Islet precursor cell (in vitro differentiated cells): ENCODE results near the gene IL1RL1.

Source experiments
- DNase-seq: peaks from one replicate; pipeline ENCODE4 v3.0.0-alpha.2; 2018

IL1RL1 gene

DNA sequence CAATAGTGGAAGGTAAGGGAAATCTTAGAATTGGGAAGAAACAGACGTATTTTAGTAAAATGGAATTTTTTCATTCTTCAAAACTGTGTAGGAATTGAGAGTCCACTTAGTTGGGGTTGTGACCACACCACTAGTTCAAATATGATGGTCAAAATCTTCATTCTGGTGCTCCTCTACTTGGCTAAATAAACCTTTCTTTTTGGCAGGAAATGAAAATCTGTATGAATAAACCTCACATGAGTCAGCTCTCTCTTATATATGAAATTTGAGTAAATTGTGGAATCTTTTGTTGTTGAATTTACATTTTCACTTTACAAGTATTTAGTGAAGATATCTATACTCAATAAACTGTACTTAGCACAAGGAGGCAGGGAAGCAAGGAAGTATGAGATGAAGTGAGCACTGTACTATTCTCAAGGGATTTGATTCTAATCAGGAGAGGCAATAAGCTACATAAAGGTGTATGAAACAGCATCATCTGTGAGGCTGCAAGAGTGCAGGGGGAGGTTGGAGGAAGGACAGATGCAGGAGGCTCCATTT lies 64.8 kb downstream of the IL1RL1 start:
- DNase-seq, result no peak

DNA sequence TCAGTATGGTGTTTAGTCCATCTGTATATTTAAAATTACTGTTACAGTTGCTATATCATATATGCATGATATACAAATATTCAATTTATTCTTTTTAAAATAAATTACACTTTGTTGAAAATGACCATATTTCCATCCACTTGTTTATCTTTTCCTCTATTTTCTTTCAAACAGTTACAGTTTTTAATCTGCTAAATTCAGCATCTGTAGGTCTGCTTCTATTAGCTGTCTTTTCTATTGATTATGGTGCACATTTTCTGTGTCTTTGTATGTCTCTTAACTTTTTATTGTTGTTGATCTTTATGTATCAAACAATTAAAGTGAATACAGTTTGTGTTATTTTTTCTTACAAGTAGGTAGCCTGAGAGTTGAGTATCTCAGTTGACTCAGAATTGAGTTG lies 72.4 kb downstream of the IL1RL1 start:
- no peak for DNase-seq

DNA sequence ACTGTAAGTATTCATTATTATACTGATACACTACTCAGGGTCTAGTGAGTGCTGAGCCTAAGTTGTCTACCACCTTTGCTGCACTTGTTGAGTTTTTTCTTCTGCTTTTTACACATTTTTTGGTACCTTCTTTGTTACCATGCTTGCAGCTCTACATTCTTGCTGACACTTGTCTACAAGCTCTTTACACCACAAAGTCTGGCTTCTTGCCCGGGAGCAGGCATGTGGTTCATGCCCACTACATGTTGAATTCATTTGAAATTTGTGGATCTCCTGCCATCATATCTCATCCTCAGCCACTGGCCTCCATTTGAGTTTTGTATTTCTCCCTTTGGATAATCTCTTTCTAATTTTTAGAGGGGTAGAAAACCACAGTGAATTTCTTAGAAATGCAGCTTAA lies 74.2 kb downstream of the IL1RL1 start:
- DNase-seq, result no peak

DNA sequence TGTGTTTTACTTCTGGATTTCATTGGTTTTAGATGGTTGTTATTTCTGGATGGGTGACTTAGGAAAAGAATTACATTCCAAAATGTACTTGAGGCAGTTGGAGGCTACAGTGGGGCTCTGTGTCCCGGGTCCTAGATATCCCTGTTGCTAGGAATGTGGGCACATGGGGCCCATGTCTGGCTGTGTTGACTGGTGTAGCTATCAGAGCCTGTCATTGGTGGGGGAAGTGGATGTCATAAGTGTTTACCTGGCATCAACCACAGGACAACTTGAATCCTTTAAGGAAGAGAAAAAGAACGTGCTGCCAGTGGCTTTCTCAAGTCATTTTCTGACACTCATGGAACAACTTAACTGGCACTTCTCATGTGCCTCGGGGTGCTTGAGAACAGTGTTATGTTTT lies 74.6 kb downstream of the IL1RL1 start:
- no peak for DNase-seq

DNA sequence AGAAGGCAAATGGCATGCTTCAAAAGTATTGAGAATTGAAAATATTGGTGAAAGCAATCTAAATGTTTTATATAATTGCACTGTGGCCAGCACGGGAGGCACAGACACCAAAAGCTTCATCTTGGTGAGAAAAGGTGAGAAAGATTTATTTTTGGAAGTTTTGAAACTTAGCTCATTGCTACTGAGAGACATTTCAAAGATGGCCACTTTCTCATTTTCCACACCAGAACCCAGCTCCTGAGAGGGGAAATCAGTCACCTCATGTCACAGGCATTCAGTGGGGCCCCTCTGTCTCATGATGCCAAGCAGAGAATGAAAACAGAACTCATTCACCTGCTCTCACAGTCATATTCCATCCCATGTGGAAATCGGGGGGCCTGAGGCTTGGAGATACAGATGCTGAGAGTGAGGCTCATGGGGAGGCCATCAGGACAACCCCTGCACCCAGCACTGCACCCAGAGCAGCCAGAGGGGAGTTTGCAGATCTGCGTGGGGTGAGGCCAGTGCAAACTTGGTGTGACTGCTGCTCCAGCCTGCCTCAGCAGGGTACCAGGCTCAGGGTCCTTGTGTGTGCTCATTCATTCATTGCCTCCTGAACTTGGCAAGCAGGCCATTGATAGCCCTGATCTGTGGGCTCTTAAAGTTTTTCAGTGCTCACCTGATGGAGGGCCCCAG lies 75.6 kb downstream of the IL1RL1 start:
- DNase-seq, result no peak

DNA sequence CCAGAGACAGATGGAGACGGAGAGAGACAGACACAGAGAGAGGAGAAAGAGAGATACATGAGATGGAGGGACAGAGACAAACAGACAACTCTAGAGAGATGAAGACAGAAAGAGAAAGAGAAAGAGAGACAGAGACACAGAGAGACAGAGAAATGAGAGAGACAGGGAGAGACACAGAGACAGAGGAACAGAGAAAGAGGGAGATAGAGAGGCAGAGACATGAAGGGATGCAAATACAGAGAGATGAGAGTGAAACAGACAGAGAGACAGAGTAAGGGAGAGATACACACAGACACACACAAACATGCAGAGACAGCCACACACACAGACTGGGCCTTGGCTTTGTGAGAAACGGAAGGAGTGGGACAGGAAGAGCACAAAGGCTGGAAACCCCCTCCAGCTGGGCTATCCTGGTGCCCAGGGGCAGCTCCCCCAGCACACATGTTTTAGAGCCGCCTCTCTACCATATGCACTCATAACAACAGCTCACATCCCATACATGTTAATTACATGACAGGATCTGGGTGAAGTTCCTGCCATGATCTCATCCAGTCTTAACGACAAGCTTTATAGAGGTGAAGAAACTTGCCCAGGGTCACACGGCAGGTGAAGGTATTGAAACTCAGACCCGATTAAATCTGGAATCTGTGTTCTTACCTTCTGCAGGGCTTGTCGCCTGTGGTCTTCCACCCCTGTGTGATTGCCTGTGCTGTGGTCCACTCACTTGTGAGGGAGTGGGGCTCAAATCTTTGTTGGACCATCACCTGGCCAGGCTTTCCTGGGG lies 76.6 kb downstream of the IL1RL1 start:
- DNase-seq, result no peak

DNA sequence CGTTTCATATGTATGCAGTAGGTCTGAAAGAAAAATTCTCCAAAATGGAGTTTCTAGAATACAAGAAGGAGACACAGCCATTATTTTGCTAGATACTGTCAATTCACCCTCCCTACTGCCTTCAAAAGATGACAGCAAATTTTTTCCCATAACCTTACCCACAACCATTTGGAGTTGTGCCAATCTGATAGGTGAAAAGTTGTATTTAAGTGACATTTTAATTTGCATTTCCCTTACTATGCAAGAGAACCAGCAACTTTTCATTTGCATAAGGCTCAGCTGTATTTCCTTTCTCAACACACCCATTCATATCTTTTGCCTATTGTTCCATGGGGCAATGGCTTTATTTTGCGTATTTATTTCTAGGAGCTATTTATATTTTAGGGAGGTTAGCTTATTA lies 80.2 kb downstream of the IL1RL1 start:
- DNase-seq, result no peak

DNA sequence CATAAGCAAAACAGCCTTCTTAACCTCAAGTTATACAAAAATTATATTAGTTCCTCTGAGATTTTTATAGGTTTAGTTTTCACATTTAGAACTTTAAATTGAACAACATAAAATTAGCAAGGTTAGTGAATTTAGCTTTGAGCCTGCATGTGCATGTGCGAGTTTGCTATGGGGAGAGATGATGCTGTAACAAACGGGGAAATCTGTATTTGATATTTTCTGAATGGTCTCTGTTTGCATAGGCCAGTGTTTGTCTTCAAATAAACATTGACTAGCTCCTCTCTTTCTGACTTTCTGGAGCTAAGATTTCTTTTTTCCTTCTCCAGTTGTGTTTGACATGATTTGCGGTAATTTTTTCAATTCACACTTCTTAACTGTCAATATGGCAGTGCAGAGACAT lies 80.7 kb downstream of the IL1RL1 start:
- DNase-seq, result no peak

DNA sequence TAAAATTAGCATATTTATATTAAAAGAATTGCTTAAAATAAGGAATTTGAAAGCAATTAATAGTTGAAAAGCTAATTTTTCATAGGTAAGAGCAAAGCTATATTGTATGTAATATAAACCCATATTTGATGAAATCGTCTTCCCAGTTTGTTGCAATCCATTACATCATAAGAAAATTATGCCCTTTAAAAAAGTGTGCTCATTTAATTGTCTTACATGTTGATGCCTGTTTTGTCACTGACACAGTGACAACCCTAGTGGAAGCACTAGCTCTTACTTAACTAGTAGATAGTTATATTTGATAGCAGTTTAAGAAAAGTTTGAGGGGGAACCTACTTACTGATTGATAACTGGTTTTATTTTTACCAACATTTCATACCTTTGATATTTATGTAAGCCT lies 81.6 kb downstream of the IL1RL1 start:
- DNase-seq, result no peak

DNA sequence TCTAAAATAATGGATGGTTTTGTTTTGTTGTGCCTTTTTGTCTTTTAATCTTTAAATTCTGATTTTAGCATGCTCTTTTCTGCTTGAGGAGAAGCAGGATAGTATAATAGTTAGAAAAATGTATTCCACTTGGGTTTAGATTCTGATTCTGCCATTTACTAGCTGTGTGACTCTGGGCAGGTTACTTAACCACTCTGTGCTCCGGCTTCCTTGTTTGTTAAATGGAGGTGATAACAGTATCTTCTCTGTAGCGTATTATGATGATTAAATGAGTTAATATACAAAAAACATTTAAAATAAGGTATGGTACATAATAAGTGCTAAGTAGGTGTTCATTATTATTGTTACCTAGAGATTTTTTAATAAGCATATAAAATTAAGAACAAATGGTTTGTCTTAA lies 84.6 kb downstream of the IL1RL1 start:
- no peak for DNase-seq

DNA sequence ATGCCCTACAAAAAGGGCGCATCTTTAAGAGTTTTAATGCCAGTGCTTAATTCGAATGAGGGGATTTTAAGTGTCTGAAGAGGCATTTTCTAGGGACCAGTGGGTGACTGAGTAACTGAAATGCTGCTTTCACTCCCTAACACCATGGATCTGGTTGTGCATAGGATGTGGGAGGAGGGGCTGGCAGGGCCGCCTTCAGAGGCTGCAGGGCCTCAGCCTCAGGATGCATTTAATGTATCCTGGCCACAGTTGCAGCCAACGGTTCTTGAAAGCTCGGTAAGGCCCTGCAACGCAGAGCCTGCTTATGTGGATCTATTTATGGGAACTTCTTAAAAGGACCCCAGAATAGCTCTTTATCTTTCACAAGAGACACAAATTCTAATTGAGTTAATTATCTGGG lies 85.8 kb downstream of the IL1RL1 start:
- no peak for DNase-seq

DNA sequence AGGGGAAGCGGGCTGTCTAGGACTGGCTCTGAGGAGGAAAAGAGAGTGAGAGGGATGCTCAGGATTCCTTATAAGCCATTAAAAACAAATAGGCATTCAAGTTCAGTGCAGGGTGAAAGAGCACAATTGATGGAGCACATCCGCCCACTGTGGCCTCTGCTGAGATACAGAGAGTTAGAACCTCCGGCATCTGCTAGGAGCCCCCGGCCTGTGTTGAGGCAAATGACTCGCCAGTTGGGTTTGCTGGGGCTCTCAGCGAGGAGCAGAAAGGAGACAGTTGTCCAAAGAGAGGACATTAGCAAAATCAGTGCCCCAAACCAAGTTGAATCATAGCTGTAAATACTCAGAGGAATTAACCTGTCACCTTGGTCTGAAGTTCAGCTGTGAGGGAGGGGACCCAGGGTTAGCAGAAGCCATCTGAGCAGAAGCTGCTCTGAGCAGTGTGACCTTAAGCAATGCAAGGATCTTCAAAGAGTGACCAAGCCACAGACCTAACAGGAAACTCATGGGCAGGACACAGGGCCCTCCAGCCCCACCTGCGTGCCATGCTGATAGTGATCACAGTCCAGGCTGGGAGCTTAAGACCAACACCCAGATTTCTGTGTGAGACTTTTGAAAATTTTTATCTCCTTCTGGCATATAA lies 88.3 kb downstream of the IL1RL1 start:
- DNase-seq, result no peak

DNA sequence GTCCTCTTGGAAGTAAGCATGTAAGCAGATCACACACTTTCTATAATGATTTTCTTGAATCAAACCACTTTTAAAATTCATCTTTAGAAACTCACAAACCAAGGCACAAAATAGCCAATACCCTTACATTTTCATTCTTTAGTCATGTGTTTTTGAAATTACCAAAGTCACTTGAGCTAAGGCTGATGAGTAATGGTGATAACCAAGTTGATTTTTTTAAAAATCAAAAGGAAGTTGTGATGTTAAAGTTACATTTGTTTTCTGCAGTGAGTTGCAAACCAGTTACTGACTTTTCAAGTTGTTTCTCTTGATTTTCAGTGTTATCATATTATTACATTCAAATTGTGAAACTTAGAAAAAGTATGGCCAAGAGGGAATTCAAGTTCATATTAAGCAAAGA lies 90.1 kb downstream of the IL1RL1 start:
- DNase-seq, result no peak
